Mucosa of rectum (tissue), 2 donors: ENCODE data around the gene CKAP2.
"Not testable (repeated sequence)": the region's sequence is repeated elsewhere in the genome, so short reads cannot be mapped to it uniquely, and the experiment has no call there.

Experiments
- H3K27ac ChIP-seq, 2 donors: one replicate each; pipeline ENCODE4 v1.7.0; 2013; ENCODE audit warnings: inconsistent platforms in 2 of 2, low read depth in 2 of 2, low read length in 2 of 2
- H3K27me3 ChIP-seq, 2 donors: one replicate each; pipeline ENCODE4 v1.7.0; 2013; ENCODE audit warnings: low read length in 2 of 2; ENCODE audit not compliant: control insufficient read depth in 2 of 2, insufficient read depth in 2 of 2
- H3K36me3 ChIP-seq, 2 donors: one replicate each; pipeline ENCODE4 v1.7.0; 2013; ENCODE audit warnings: low read length in 2 of 2; ENCODE audit not compliant: control insufficient read depth in 2 of 2, insufficient read depth in 2 of 2
- H3K4me1 ChIP-seq, 2 donors: one replicate each; pipeline ENCODE4 v1.7.0; 2013; ENCODE audit warnings: low read length in 2 of 2, mild to moderate bottlenecking in 1 of 2; ENCODE audit not compliant: control insufficient read depth in 2 of 2, insufficient read depth in 2 of 2
- H3K4me3 ChIP-seq, 2 donors: one replicate each; pipeline ENCODE4 v1.7.0; 2013; ENCODE audit warnings: low read length in 2 of 2
- H3K9ac ChIP-seq, 2 donors: one replicate each; pipeline ENCODE4 v1.7.0; 2013; ENCODE audit warnings: low read length in 2 of 2, low read depth in 1 of 2, mild to moderate bottlenecking in 1 of 2
- H3K9me3 ChIP-seq, 2 donors: one replicate each; pipeline ENCODE4 v1.7.0; 2013; ENCODE audit warnings: low read length in 2 of 2; ENCODE audit not compliant: control insufficient read depth in 2 of 2
- donor health status: healthy.
- donor health status: Normal muscosa, but diverticular disease.

Gene CKAP2, protein sequence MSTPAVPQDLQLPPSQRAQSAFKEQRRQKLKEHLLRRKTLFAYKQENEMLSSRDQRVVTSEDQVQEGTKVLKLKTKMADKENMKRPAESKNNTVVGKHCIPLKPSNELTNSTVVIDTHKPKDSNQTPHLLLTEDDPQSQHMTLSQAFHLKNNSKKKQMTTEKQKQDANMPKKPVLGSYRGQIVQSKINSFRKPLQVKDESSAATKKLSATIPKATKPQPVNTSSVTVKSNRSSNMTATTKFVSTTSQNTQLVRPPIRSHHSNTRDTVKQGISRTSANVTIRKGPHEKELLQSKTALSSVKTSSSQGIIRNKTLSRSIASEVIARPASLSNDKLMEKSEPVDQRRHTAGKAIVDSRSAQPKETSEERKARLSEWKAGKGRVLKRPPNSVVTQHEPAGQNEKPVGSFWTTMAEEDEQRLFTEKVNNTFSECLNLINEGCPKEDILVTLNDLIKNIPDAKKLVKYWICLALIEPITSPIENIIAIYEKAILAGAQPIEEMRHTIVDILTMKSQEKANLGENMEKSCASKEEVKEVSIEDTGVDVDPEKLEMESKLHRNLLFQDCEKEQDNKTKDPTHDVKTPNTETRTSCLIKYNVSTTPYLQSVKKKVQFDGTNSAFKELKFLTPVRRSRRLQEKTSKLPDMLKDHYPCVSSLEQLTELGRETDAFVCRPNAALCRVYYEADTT

DNA sequence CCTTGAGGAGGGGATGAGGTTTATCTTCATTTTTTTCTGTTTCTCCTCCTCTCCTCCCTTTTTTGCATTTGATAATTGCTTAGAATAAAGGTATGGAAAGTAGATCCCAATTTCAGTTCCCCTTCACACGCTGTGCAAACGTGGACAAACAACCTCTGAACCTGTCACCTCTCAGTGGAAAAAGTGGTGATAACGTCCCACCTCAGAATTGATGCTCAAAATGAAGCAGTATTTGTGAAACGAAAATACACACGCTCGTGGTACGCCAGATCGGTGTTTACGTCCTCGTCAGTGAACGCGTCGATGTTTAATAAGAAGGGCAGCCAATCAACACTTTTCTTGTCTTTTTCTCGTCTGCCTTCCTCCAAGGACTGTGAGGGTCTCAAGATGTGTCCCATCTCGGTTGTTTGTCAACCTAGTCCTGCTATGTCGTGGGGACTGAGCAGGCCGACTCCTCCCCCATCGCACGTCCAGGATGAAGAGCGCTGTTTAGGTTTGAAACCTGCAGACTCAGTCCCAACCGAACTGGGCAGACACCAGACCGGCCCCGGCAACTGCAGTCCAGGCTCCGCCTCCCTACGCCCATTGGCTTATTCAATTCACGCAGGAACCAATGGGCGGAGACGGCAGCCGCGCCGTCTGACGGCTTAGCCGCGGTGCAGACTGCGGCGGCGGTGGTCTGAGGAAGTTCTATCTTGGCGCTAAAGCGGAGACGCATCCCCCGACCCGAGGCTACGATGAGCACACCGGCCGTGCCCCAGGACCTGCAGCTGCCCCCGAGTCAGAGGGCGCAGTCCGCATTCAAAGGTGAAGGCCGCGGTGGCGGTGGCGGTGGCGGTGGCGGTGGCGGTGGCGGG, at the start of gene CKAP2:
CKAP2 (plus strand) TSS at position 659 of the 857 bp plus-strand sequence; CDS start at position 738, 79 bp downstream.
- Histone ChIP-seq H3K27ac (peak within 1 kb of the TSS; percentile 85 to 97), H3K9me3 (no peaks in the 10 kb centered on the region), H3K4me3 (peak within 1 kb of the TSS; percentile 84 to 95), H3K4me1 (peaks cover 17 to 19% of the 10 kb centered on the region in 2 donors), H3K36me3 (peaks cover 0 to 3% of the 10 kb centered on the region in 2 donors), H3K27me3 (no peaks in the 10 kb centered on the region), H3K9ac (peak within 1 kb of the TSS; percentile 74 to 92)

DNA sequence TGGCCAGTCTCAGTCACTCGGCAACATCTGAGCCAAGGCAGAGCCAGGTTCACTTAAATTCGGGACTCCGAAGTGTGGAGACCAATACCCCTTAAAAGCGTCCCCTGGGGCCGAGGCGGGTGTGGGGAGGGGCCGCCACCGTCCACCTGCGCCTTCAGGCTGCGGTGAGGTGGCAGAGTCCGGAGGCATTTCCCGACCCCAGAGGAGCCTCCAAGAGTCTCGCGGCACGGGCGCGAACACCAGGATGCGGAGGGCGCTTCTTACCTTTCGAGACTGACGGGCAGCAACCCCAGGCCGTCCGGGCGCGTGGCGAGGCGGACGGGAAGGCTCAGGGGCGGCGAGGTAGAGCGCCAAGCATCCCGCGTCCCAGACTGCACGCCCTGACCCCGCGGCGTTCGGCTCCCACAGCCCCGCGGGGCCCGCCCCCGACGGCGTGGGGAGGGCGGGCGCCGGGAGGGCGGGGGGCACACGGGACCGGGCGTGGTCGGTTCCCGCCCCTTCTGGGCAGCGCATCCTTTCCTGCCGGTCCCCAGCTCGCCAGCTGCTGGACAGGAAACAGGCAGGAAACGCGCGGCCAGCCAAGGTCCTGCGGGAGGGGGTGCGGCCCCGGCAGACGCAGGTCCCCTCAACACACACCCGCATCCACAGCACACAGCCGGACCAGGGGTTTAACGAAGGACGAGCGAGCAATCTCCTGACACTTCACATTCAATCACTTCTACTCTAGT, 49.3 kb upstream of the CKAP2 start, which contains the start of gene THSD1:
THSD1 (minus strand) TSS at position 406 of the 728 bp plus-strand sequence. CDS start 3,572 bp downstream, outside the sequence.
- Histone ChIP-seq H3K36me3 (peaks cover 0 to 2% of the 10 kb centered on the region in 2 donors), H3K27ac (no peak within 1 kb of the TSS), H3K4me1 (peaks cover 0 to 8% of the 10 kb centered on the region in 2 donors), H3K4me3 (peak within 1 kb of the TSS; percentile 44 to 46), H3K9me3 (no peaks in the 10 kb centered on the region), H3K27me3 (peaks cover 5 to 8% of the 10 kb centered on the region in 2 donors), H3K9ac (peak within 1 kb of the TSS in 1 of 2 donors; percentile 37)

DNA sequence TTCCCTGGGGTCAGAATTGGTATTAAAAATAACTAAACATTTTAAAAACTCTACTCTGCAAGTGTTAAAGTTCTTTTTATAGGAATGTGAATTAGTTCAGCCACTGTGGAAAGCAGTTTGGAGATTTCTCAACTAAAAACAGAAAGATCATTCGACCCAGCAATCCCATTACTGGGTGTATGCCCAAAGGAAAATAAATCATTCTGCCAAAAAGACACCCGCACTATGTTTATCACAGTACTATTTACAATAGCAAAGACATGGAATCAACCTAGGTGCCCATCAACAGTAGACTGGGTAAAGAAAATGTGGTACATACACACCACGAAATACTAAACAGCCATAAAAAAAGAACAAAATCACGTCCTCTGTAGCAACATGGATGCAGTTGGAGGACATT, 48.6 kb upstream of the CKAP2 start:
- H3K27me3 ChIP-seq, result peaks cover 5 to 8% of the 10 kb centered on the region in 2 donors
- H3K4me1 ChIP-seq, result peaks cover 0 to 8% of the 10 kb centered on the region in 2 donors
- peaks cover 2 to 5% of the 10 kb centered on the region in 2 donors for H3K36me3 ChIP-seq
- no peak overlapping the region for H3K9ac ChIP-seq
- H3K4me3 ChIP-seq, result no peak overlapping the region
- no peaks in the 10 kb centered on the region for H3K9me3 ChIP-seq
- no peak overlapping the region for H3K27ac ChIP-seq

DNA sequence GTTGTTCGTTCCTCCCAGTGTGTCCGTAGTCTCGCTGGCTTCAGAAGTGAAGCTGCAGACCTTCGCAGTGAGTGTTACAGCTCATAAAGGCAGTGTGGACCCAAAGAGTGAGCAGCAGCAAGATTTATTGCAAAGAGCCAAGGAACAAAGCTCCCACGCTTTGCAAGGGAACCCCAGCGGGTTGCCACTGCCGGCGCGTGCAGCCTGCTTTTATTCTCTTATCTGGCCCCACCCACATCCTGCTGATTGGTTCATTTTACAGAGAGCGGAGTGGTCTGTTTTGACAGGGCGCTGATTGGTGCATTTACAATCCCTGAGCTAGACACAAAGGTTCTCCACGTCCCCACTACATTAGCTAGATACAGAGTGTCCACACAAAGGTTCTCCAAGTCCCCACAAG, 47.8 kb upstream of the CKAP2 start:
- not testable (repeated sequence) for H3K4me3 ChIP-seq, H3K36me3 ChIP-seq, H3K27ac ChIP-seq, H3K4me1 ChIP-seq, H3K9me3 ChIP-seq, H3K27me3 ChIP-seq, H3K9ac ChIP-seq

DNA sequence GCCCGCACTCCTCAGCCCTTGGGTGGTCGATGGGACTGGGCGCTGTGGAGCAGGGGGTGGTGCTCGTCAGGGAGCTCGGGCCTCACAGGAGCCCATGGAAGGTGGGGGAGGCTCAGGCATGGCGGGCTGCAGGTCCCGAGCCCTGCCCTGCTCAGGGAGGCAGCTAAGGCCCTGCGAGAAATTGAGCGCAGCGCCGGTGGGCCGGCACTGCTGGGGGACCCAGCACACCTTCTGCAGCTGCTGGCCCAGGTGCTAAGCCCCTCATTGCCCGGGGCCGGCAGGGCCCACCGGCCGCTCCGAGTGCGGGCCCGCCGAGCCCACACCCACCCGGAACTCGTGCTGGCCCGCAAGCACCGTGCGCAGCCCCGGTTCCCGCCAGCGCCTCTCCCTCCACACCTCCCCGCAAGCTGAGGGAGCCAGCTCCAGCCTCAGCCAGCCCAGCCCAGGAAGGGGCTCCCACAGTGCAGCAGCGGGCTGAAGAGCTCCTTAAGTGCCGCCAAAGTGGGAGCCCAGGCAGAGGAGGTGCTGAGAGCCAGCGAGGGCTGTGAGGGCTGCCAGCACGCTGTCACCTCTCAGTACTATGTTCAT, 47.1 kb upstream of the CKAP2 start:
- peaks cover 9 to 13% of the 10 kb centered on the region in 2 donors for H3K36me3 ChIP-seq
- not testable (repeated sequence) for H3K27me3 ChIP-seq, H3K4me1 ChIP-seq

DNA sequence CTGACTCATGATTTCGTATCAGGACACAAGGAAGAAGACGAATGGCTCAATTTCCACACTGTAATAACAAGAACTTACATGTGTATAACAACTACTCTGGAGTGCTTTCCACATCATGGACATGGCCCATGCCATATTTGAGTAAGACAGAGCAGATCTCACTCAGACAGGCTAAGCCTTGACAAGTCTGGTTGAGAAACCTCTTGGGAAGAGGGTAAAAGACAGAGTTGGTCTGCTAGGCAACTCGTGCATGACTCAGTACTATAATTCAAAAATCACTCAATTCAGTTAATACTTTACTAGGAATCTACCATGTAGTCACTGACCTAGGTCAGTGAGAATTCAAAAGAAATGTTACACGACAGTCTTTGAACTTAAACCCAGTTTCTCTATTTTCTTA, 43.6 kb upstream of the CKAP2 start:
- Histone ChIP-seq H3K36me3 (peaks cover 33 to 37% of the 10 kb centered on the region in 2 donors), H3K27me3 (no peaks in the 10 kb centered on the region), H3K27ac (no peak overlapping the region)

More for the DNA sequence above, 47.1 kb upstream of the CKAP2 start:
- H3K9me3 ChIP-seq, H3K9ac ChIP-seq, H3K4me3 ChIP-seq, H3K27ac ChIP-seq: not testable (repeated sequence)

DNA sequence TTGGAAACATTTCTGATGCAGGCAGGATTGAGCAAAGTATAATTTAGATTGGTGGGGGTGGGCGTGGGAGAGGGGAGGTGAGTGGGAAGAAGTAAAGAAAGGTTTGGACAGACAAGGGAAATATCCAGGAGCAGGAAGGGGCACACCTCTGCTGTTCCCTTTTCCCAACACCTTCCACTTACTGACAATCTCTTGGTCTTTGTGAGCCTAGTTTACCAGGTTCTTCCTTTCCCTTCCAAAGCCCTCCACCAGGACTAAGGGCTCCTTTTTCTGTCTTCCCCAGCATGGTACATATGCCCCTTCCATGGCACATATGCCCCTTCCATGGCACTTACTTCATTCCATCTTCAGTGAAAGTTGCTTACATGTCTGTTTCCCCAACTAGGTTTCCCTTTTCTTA, 43.1 kb upstream of the CKAP2 start:
- Histone ChIP-seq H3K9ac (no peak overlapping the region), H3K4me1 (no peaks in the 10 kb centered on the region), H3K27ac (no peak overlapping the region), H3K4me3 (no peak overlapping the region), H3K27me3 (no peaks in the 10 kb centered on the region), H3K36me3 (peaks cover 38 to 42% of the 10 kb centered on the region in 2 donors), H3K9me3 (no peaks in the 10 kb centered on the region)

More for the DNA sequence above, 43.6 kb upstream of the CKAP2 start:
- Histone ChIP-seq H3K4me3 (no peak overlapping the region), H3K4me1 (peaks cover 0 to under 1% of the 10 kb centered on the region in 2 donors), H3K9ac (no peak overlapping the region), H3K9me3 (no peaks in the 10 kb centered on the region)

DNA sequence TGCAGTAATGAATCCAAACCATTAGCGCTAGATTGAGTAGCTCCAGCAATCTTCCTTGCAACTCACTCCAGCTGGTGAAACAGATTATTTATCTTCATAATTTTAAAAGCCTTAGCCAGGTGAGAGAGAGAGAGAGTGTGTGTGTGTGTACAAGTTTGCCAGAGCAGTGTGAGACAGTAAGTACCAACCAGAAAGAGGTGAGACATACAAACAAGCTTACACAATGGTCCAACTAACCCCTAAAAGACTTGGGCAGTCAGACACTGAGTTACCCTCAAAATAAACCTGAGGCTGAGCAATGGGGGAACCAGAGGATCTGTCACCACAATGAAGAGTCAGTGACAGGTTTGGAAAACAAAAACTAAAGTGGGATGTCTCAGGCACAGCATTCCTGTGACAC, 41.2 kb upstream of the CKAP2 start:
- Histone ChIP-seq H3K9me3 (no peaks in the 10 kb centered on the region), H3K4me3 (no peak overlapping the region), H3K4me1 (no peaks in the 10 kb centered on the region), H3K9ac (no peak overlapping the region), H3K27me3 (no peaks in the 10 kb centered on the region), H3K27ac (no peak overlapping the region), H3K36me3 (peaks cover 43 to 50% of the 10 kb centered on the region in 2 donors)

DNA sequence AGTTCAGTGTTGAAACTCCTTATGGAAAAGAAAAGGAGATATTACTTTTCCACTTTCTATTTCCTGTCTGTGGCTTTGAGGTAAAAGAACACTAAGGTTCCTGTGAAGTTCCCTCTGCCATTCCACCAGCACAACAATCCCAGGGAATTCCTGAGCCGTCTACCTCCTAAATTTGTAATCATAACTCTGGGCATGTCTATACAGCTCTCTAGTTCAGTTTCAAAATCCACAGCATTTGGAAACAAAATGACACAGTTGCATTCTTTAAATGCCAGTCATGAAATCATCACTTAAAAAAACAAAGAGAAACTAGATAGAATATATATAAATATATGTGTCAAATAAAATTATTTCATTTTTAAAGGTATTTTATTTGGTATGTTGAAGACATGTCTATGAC, 40.3 kb upstream of the CKAP2 start:
- no peaks in the 10 kb centered on the region for H3K4me1 ChIP-seq
- H3K27me3 ChIP-seq, result no peaks in the 10 kb centered on the region
- no peaks in the 10 kb centered on the region for H3K9me3 ChIP-seq
- no peak overlapping the region for H3K27ac ChIP-seq
- no peak overlapping the region for H3K4me3 ChIP-seq
- H3K36me3 ChIP-seq, result peaks cover 43 to 54% of the 10 kb centered on the region in 2 donors
- H3K9ac ChIP-seq, result no peak overlapping the region
